Right atrium auricular region (tissue), 2 donors: Measurements from ENCODE around the gene MATN1. TPM values are rescaled to one million over a fixed set of nuclear protein-coding genes. Genes with fewer than 3 reads are reported as not detected.

ENCODE experiments used
- DNase-seq: peaks from one replicate; pipeline ENCODE4 v3.0.0-alpha.2; 2019; ENCODE audit warnings: low spot score
- H3K27ac ChIP-seq, 2 donors: fragments of 200-600 bp; sonication (generic); 1 replicate in 1 of 2; 2 replicates in 1 of 2; pipeline ENCODE4 v1.5.1; 2016 to 2019
- H3K27me3 ChIP-seq, 2 donors: fragments of 200-600 bp; sonication (generic); one replicate each; pipeline versions ENCODE4 v1.5.1 to v1.6.0; 2017 to 2019
- H3K36me3 ChIP-seq: fragments of 200-600 bp; sonication (generic); one replicate; pipeline ENCODE4 v1.5.1; 2016
- H3K4me1 ChIP-seq, 2 donors: fragments of 200-600 bp; sonication (generic); one replicate each; pipeline versions ENCODE4 v1.5.1 to v1.6.0; 2017 to 2019
- H3K4me3 ChIP-seq, 2 donors: fragments of 200-600 bp; sonication (generic); 1 replicate in 1 of 2; 2 replicates in 1 of 2; pipeline ENCODE4 v1.5.1; 2017 to 2019; ENCODE audit warnings: mild to moderate bottlenecking in 1 of 2, moderate library complexity in 1 of 2
- H3K9me3 ChIP-seq, 2 donors: fragments of 200-600 bp; sonication (generic); one replicate each; pipeline ENCODE4 v1.5.1; 2019
- total RNA-seq, 2 donors: library from RNA; depleted of rRNA; stranded (reverse); fragments of >200 nt; gene quantifications; one replicate each; pipeline ENCODE4 v1.1.0, GENCODE V29; 2016
- TF ChIP-seq, protein P1 (sequence below), 2 donors: fragments of 200-600 bp; sonication (generic); IDR thresholded peaks; one replicate each; pipeline ENCODE4 v1.5.1; 2019; ENCODE audit warnings: antibody characterized with exemption in 2 of 2

The MATN1 gene
- total RNA-seq, 2 donors from 2014 or later = not detected

DNA sequence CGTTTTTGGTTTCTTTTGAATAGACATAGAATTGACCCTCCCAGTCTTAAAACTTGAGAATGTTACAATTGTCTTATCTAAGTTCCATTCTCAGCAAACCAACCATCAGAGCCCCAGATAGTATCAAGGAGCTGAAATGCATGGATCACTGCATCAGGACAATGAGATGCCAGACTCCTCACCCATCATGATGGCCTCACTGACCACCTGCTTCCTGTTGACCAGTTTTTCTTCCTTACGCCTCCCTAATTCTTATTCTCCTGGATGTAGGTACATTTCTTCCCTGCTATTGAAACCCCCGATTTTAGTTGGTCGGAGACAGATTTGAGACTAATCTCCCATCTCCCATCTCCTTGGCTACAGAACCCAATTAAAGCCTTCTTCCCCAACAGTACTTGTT lies 17.7 kb downstream of the MATN1 start:
- no peak overlapping the region for H3K4me3 ChIP-seq
- H3K27ac ChIP-seq = no peak overlapping the region
- no peaks in the 10 kb centered on the region for H3K9me3 ChIP-seq
- H3K27me3 ChIP-seq = no peaks in the 10 kb centered on the region
- TF ChIP-seq, protein P1, sequence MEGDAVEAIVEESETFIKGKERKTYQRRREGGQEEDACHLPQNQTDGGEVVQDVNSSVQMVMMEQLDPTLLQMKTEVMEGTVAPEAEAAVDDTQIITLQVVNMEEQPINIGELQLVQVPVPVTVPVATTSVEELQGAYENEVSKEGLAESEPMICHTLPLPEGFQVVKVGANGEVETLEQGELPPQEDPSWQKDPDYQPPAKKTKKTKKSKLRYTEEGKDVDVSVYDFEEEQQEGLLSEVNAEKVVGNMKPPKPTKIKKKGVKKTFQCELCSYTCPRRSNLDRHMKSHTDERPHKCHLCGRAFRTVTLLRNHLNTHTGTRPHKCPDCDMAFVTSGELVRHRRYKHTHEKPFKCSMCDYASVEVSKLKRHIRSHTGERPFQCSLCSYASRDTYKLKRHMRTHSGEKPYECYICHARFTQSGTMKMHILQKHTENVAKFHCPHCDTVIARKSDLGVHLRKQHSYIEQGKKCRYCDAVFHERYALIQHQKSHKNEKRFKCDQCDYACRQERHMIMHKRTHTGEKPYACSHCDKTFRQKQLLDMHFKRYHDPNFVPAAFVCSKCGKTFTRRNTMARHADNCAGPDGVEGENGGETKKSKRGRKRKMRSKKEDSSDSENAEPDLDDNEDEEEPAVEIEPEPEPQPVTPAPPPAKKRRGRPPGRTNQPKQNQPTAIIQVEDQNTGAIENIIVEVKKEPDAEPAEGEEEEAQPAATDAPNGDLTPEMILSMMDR (IDR thresholded peaks at IDR 0.05) = no peak
- no peaks in the 10 kb centered on the region for H3K36me3 ChIP-seq
- H3K4me1 ChIP-seq = peaks cover 0 to 36% of the 10 kb centered on the region in 2 donors
- DNase-seq = no peak

DNA sequence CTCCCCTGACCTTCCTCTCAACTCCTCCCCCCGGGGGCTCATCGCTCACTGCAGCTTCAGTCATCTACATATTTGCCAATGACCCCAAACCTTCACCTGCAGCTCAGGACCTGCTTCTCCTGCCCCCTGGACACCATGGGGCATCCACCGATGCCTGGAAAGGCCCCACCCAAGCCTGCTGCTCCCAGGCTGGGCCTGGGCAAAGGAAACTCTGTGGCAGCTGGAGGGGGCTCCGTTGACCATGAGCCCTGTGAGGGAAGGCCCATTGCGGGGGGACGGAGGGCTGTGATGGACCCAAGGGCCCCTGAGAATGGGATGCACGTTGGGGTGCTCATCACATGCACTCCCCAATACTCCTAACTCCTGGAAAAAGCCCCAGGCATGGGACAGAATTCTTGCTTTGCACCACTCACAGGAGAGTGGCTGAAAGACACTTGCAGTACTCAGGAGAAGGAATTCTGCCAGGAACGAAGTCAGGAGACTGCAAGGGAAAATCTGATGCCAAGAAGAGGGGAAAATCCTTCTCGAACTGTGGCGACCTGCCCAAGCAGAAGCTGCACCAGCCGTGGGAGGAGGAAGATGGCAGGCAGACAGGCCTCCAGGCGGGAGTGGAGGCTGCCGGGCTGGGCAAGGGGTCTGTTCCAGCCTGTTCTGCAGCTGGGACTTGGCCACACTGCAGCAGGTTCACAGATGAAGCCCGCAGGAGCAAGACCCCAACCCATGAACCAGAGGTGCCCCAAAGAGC lies 18.4 kb downstream of the MATN1 start:
- Histone ChIP-seq H3K4me3 (no peak overlapping the region), H3K4me1 (peaks cover 0 to 36% of the 10 kb centered on the region in 2 donors), H3K36me3 (no peaks in the 10 kb centered on the region), H3K27me3 (no peaks in the 10 kb centered on the region), H3K9me3 (no peaks in the 10 kb centered on the region), H3K27ac (no peak overlapping the region)
- no peak for DNase-seq
- TF ChIP-seq, protein P1 (IDR thresholded peaks at IDR 0.05) = no peak

DNA sequence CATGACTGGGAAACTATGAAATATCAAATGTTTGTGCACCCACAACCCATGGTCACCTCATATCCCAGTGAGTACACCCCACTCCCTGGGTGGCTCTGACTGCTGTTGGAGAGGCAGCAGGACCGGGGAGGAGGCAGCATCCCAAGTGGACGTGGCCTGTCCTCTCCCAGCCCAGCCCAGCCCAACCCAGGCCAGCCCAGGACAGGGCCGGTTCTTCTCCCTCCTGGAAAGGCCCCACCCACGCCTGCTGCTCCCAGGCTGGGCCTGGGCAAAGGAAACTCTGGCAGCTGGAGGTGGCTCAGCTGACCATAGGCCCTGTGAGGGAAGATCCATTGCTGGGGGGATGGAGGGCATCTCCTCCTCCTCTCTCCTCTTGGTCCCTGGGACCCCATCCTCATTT lies 19.1 kb downstream of the MATN1 start:
- no peaks in the 10 kb centered on the region for H3K36me3 ChIP-seq
- no peaks in the 10 kb centered on the region for H3K27me3 ChIP-seq
- H3K27ac ChIP-seq = no peak overlapping the region
- TF ChIP-seq, protein P1 (IDR thresholded peaks at IDR 0.05) = no peak
- H3K9me3 ChIP-seq = no peaks in the 10 kb centered on the region
- no peak overlapping the region for H3K4me3 ChIP-seq
- peaks cover 0 to 36% of the 10 kb centered on the region in 2 donors for H3K4me1 ChIP-seq
- no peak for DNase-seq

DNA sequence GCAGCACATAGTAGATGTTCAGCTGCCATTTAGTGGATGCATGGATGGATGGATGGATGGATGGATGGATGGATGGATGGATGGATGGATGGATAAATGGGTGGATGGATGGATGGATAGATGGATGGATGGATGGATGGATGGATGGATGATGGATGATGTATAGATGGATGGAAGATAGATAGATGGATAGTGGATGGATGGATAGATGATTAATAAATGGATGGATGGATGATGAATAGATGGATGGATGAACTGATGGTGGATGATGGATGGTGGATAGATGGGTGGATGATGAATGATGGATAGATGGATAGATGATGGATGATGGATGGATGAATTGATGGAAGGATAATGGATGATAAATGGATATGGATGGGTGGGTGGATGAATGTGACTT lies 20.6 kb downstream of the MATN1 start:
- DNase-seq = no peak
- Histone ChIP-seq H3K27ac (no peak overlapping the region), H3K4me3 (no peak overlapping the region), H3K36me3 (no peaks in the 10 kb centered on the region), H3K4me1 (peaks cover 0 to 33% of the 10 kb centered on the region in 2 donors), H3K9me3 (no peaks in the 10 kb centered on the region), H3K27me3 (no peaks in the 10 kb centered on the region)
- TF ChIP-seq, protein P1 (IDR thresholded peaks at IDR 0.05) = no peak

DNA sequence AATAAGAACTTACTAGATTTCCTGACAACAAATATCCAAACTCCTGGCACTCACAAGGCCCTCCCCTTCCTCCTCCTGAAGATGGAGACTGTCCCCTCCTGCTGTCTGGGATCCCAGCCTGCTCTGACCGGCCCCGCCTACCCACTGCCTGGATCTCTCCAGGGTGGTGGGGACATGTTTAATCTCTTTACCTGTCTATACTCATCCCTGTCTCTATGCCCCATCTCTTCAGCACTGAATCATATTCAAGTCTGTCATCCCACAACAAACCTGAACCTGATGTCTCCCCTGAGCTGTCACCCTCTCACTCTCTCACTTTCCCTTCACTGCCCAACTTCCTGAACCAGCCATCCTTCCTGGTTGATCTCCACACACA lies 22.1 kb downstream of the MATN1 start:
- Histone ChIP-seq H3K27ac (no peak overlapping the region), H3K27me3 (no peaks in the 10 kb centered on the region), H3K36me3 (no peaks in the 10 kb centered on the region), H3K9me3 (no peaks in the 10 kb centered on the region), H3K4me3 (no peak overlapping the region), H3K4me1 (peaks cover 0 to 17% of the 10 kb centered on the region in 2 donors)
- TF ChIP-seq, protein P1 (IDR thresholded peaks at IDR 0.05) = no peak
- no peak for DNase-seq
